GM23338 (cell line): ENCODE measurements around the gene SLBP. TPM values are rescaled to one million over a fixed set of nuclear protein-coding genes. Genes with fewer than 3 reads are reported as not detected.

ENCODE experiments used
- ATAC-seq: fragments of 200-7000 bp; cut with Tn5 transposase; 3 replicates; pipeline ENCODE4 v1.9.1; 2020
- DNase-seq: peaks from one replicate; pipeline ENCODE4 v3.0.0-alpha.2; 2015; ENCODE audit warnings: low spot score
- H2AFZ ChIP-seq: fragments of 200-600 bp; sonication (generic); 2 replicates; pipeline ENCODE4 v1.8.0; 2016; ENCODE audit warnings: antibody characterized with exemption, mild to moderate bottlenecking, moderate library complexity
- H3F3A ChIP-seq: fragments of 200-600 bp; sonication (generic); replicated peaks from 2 replicates; pipeline ENCODE4 v1.8.0; 2017; ENCODE audit warnings: antibody characterized with exemption, mixed run types, low read depth
- H3K27ac ChIP-seq: fragments of 200-600 bp; sonication (generic); 2 replicates; pipeline ENCODE4 v1.6.1; 2016; ENCODE audit warnings: low read depth
- H3K27me3 ChIP-seq: fragments of 200-600 bp; sonication (generic); 2 replicates; pipeline ENCODE4 v1.8.0; 2016; ENCODE audit warnings: mild to moderate bottlenecking, mixed run types, moderate library complexity; ENCODE audit not compliant: insufficient read depth
- H3K36me3 ChIP-seq: fragments of 200-600 bp; sonication (generic); 2 replicates; pipeline ENCODE4 v1.8.0; 2016; ENCODE audit warnings: mild to moderate bottlenecking; ENCODE audit not compliant: insufficient read depth
- H3K4me1 ChIP-seq: fragments of 200-600 bp; sonication (generic); 2 replicates; pipeline ENCODE4 v1.8.0; 2016; ENCODE audit warnings: mild to moderate bottlenecking, moderate library complexity; ENCODE audit not compliant: insufficient read depth
- H3K4me2 ChIP-seq: fragments of 200-600 bp; sonication (generic); 2 replicates; pipeline ENCODE4 v1.7.1; 2017; ENCODE audit warnings: mixed run types
- H3K4me3 ChIP-seq: fragments of 200-600 bp; sonication (generic); 2 replicates; pipeline ENCODE4 v1.6.1; 2016; ENCODE audit warnings: mixed run types
- H3K79me2 ChIP-seq: fragments of 200-600 bp; sonication (generic); replicated peaks from 2 replicates; pipeline ENCODE4 v1.8.0; 2017; ENCODE audit warnings: mild to moderate bottlenecking; ENCODE audit not compliant: insufficient read depth
- H3K9me2 ChIP-seq: fragments of 200-600 bp; sonication (generic); 2 replicates; pipeline ENCODE4 v1.8.0; 2017; ENCODE audit not compliant: insufficient read depth
- H4K20me1 ChIP-seq: fragments of 200-600 bp; sonication (generic); replicated peaks from 2 replicates; pipeline ENCODE4 v1.8.0; 2017; ENCODE audit warnings: mild to moderate bottlenecking; ENCODE audit not compliant: insufficient read depth
- H3K27ac Mint-ChIP-seq: 2 replicates; pipeline ENCODE4 v1.8.0; 2020; ENCODE audit warnings: inconsistent platforms, mild to moderate bottlenecking, moderate library complexity, mixed read lengths
- H3K27me3 Mint-ChIP-seq: 3 replicates; pipeline ENCODE4 v1.8.0; 2022; ENCODE audit warnings: low read depth, mild to moderate bottlenecking, moderate library complexity, mixed read lengths, inconsistent platforms; ENCODE audit not compliant: insufficient read depth, poor library complexity
- H3K36me3 Mint-ChIP-seq: 3 replicates; pipeline ENCODE4 v1.8.0; 2021; ENCODE audit warnings: low read depth, mild to moderate bottlenecking, inconsistent platforms, moderate library complexity, mixed read lengths
- H3K4me1 Mint-ChIP-seq: 3 replicates; pipeline ENCODE4 v1.8.0; 2020; ENCODE audit warnings: mild to moderate bottlenecking, inconsistent platforms, mixed read lengths
- H3K4me3 Mint-ChIP-seq: 3 replicates; pipeline ENCODE4 v1.8.0; 2021; ENCODE audit warnings: moderate library complexity, mild to moderate bottlenecking, inconsistent platforms, mixed read lengths
- H3K9me3 Mint-ChIP-seq: 3 replicates; pipeline ENCODE4 v1.8.0; 2020; ENCODE audit warnings: moderate library complexity, mild to moderate bottlenecking, inconsistent platforms, mixed read lengths
- ETS1 ChIP-seq: IDR thresholded peaks from 2 replicates; pipeline ENCODE4 v1.6.1; 2016; ENCODE audit warnings: antibody characterized with exemption
- EZH2 ChIP-seq: fragments of 200-600 bp; sonication (generic); IDR thresholded peaks from one replicate; pipeline ENCODE4 v1.8.0; 2017; ENCODE audit warnings: antibody characterized with exemption, mild to moderate bottlenecking, low read depth; ENCODE audit not compliant: unreplicated experiment
- EZH2phosphoT487 ChIP-seq: fragments of 200-600 bp; sonication (generic); IDR thresholded peaks from one replicate; pipeline ENCODE4 v1.8.1; 2018; ENCODE audit warnings: antibody characterized with exemption; ENCODE audit not compliant: unreplicated experiment
- JUNB ChIP-seq: IDR thresholded peaks from one replicate; pipeline ENCODE4 v1.6.1; 2016; ENCODE audit warnings: antibody characterized with exemption; ENCODE audit not compliant: unreplicated experiment
- NANOG ChIP-seq: IDR thresholded peaks from 2 replicates; pipeline ENCODE4 v1.6.1; 2016; ENCODE audit warnings: antibody characterized with exemption, borderline replicate concordance
- POLR2AphosphoS5 ChIP-seq: IDR thresholded peaks from 2 replicates; pipeline ENCODE4 v1.6.1; 2016; ENCODE audit warnings: antibody characterized with exemption, low read depth
- STAT1 ChIP-seq: IDR thresholded peaks from one replicate; pipeline ENCODE4 v1.6.1; 2016; ENCODE audit warnings: antibody characterized with exemption; ENCODE audit not compliant: unreplicated experiment
- ZNF114 ChIP-seq: fragments of 250-450 bp; sonication (Bioruptor Pico); IDR thresholded peaks from 2 replicates; pipeline ENCODE4 v1.5.0; 2020; ENCODE audit warnings: mild to moderate bottlenecking, moderate library complexity
- ZNF331 ChIP-seq: fragments of 250-450 bp; sonication (Bioruptor Pico); IDR thresholded peaks from 2 replicates; pipeline ENCODE4 v1.5.0; 2020; ENCODE audit warnings: low read depth, mild to moderate bottlenecking, moderate library complexity
- polyA plus RNA-seq: library from polyadenylated mRNA; unstranded; fragments of >200 nt; fragmentation: Nextera tagmentation; extraction: Ambion mirVana; gene quantifications from 2 replicates; pipeline ENCODE4 v1.2.1, GENCODE V29; 2016
- total RNA-seq: library from RNA; depleted of rRNA; stranded (reverse); fragments of >200 nt; shearing (Covaris generic); gene quantifications from 2 replicates; pipeline ENCODE4 v1.2.3, GENCODE V29; 2014
- TF ChIP-seq, protein P1 (sequence below): IDR thresholded peaks from one replicate; pipeline ENCODE4 v1.6.1; 2018; ENCODE audit warnings: antibody characterized with exemption; ENCODE audit not compliant: unreplicated experiment

Gene SLBP
- total and polyA plus RNA-seq, 2 experiments from 2014 or later: 54.4 to 58.6 TPM

DNA sequence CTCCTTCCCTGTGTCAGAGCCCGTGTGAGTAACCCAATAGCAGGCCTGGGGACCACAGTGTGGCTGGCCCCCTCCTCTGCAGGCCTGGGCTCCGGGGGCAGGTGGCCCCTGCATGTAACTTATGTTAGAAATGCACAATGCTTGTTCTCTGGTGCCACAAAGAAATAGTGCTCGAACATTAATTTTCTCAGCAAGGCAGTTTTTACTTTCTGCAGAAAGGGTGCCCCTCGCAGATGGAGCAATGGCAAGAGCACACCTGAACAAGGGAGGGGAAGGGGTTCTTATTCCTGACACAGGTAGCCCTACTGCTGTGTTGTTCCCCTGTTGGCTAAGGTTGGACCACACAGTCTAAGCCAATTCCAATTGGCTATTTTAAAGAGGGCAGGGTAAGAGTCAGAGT lies 26.3 kb upstream of the SLBP start (continued):
- TF ChIP-seq, protein P1, sequence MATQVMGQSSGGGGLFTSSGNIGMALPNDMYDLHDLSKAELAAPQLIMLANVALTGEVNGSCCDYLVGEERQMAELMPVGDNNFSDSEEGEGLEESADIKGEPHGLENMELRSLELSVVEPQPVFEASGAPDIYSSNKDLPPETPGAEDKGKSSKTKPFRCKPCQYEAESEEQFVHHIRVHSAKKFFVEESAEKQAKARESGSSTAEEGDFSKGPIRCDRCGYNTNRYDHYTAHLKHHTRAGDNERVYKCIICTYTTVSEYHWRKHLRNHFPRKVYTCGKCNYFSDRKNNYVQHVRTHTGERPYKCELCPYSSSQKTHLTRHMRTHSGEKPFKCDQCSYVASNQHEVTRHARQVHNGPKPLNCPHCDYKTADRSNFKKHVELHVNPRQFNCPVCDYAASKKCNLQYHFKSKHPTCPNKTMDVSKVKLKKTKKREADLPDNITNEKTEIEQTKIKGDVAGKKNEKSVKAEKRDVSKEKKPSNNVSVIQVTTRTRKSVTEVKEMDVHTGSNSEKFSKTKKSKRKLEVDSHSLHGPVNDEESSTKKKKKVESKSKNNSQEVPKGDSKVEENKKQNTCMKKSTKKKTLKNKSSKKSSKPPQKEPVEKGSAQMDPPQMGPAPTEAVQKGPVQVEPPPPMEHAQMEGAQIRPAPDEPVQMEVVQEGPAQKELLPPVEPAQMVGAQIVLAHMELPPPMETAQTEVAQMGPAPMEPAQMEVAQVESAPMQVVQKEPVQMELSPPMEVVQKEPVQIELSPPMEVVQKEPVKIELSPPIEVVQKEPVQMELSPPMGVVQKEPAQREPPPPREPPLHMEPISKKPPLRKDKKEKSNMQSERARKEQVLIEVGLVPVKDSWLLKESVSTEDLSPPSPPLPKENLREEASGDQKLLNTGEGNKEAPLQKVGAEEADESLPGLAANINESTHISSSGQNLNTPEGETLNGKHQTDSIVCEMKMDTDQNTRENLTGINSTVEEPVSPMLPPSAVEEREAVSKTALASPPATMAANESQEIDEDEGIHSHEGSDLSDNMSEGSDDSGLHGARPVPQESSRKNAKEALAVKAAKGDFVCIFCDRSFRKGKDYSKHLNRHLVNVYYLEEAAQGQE: no peak
- no peak for TF ChIP-seq NANOG
- TF ChIP-seq JUNB: no peak
- no peak for TF ChIP-seq EZH2
- no peak for TF ChIP-seq ETS1
- no peak for TF ChIP-seq ZNF331 (CRISPR knock-in tag)
- no peak for TF ChIP-seq EZH2phosphoT487
- TF ChIP-seq STAT1: no peak

GRCh38 chr4:1737666-1738065 lies 25.5 kb upstream of the SLBP start:
- Mint-ChIP-seq H3K36me3 (peaks cover 98% of the 10 kb centered on the region), H3K4me3 (no peak overlapping the region)
- peaks cover 70% of the 10 kb centered on the region for H3K36me3 ChIP-seq
- TF ChIP-seq ZNF331 (CRISPR knock-in tag): no peak
- no peak for TF ChIP-seq EZH2phosphoT487
- TF ChIP-seq EZH2: no peak
- no peak for TF ChIP-seq POLR2AphosphoS5
- no peak for TF ChIP-seq NANOG
- TF ChIP-seq, protein P1: no peak
- no peak for TF ChIP-seq STAT1
- TF ChIP-seq JUNB: no peak
- TF ChIP-seq ZNF114: no peak

More at GRCh38 chr4:1737666-1738065, 25.5 kb upstream of the SLBP start:
- no peak overlapping the region for H3K4me2 ChIP-seq
- H3K79me2 ChIP-seq: peaks cover 17% of the 10 kb centered on the region; the same call in 1 of the 2 replicates
- no peak overlapping the region for H3K27ac ChIP-seq
- Mint-ChIP-seq H3K9me3 (peaks cover 31% of the 10 kb centered on the region), H3K4me1 (no peaks in the 10 kb centered on the region), H3K27ac (no peak overlapping the region), H3K27me3 (peaks cover 29% of the 10 kb centered on the region)
- no peak overlapping the region for H2AFZ ChIP-seq
- ATAC-seq (no peak), DNase-seq (no peak)
- H4K20me1 ChIP-seq: peaks cover 4% of the 10 kb centered on the region; the same call in 1 of the 2 replicates
- no peaks in the 10 kb centered on the region for H3K4me1 ChIP-seq
- no peaks in the 10 kb centered on the region for H3K27me3 ChIP-seq
- H3K9me2 ChIP-seq: no peaks in the 10 kb centered on the region
- no peak overlapping the region for H3K4me3 ChIP-seq
- peaks cover 5% of the 10 kb centered on the region; the same call in 1 of the 2 replicates for H3F3A ChIP-seq
